Activated CD4-positive, alpha-beta T cell treated with anti-CD3 and anti-CD28 coated beads, Interleukin-2, amount 50 U/mL, for 1 hour (primary cell): ENCODE results near the gene UTF1.

ENCODE experiments used
- DNase-seq: peaks from one replicate; pipeline ENCODE4 v3.0.0-alpha.2; 2020

UTF1 gene

DNA sequence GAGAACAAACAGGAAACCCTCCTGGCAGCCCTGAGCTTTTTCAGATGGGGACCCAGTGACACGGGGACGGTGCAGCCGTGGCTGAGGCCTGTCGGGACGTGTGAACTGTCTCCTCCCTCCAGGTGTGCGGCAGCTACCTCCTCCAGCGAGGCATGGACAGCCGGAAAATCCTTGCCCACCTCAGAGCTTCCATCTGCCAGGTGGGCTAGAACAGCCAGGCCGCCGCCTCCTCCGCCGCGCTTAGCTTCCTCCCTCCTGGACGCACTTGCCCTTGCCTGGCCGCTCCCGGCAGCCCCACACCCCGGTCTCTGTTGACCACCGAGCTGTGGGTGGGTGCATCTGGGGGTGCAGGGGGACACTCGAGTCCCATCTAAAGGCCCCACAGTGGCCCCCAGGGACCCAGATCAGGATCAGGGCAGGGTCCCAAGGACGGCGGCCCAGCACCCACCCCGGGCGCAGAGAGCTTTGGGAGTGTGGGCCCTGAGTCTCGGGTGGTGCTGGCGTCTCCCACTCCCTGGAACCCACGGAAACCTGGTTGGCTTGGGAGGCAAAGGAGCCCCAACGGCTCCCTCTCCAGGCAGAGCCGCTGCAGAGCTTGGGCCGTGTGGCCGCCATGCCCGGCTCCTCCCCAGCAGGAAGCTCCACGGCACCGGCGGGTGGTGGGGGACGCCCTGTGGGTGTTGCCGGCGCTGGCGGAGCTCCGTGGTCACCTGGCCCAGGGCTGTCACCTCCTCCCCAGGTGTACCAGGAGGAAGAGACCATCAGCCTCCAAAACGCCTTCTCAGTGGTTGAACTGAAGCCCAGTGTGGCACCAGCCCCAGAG, 32.9 kb upstream of the UTF1 start:
- DNase-seq: no peak

- DNase-seq: no peak
Measured at GRCh38 chr10:133197786-133198185, 32.2 kb upstream of the UTF1 start.

DNA sequence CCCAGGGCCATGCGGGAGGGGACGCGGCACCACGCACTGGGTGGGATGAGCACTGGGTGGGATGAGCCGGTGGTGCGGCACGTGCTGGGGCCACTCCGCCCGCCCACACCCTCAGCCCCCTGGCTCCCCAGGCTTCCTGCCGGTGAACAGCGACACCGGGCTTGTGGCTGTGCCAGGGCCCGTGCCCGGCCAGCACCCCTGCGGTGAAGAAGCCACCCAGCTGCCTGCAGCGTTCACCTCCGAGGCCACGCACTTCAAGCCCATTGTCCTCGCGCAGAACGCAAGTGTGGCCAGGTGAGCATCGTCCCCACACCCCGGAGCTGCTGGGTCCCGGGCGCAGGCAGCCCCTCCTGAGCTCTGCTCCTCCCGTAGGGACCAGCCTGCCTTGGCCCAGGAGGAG, 31.8 kb upstream of the UTF1 start:
- DNase-seq: no peak

GRCh38 chr10:133198621-133199487, 31.2 kb upstream of the UTF1 start:
- DNase-seq: no peak

DNA sequence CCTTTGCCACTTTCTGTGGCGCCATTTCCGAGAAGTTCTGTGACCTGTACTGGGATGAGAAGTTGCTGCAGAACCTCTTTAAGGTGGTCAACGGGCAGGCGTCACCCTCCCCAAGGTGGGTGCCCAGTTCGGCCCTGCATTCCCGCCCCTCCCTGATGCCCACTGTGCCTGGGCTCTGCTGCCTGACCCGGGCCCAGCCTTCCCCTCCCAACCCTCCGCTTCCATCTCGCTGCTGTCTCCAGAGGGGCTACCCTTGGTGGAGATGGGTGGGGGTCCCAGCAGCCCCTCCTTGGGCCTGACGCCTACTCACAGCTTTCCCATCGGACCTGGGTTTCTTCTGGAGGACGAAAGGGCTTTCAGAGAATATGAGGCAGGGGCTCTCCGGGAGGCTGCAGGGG, 30.5 kb upstream of the UTF1 start:
- no peak for DNase-seq

DNA sequence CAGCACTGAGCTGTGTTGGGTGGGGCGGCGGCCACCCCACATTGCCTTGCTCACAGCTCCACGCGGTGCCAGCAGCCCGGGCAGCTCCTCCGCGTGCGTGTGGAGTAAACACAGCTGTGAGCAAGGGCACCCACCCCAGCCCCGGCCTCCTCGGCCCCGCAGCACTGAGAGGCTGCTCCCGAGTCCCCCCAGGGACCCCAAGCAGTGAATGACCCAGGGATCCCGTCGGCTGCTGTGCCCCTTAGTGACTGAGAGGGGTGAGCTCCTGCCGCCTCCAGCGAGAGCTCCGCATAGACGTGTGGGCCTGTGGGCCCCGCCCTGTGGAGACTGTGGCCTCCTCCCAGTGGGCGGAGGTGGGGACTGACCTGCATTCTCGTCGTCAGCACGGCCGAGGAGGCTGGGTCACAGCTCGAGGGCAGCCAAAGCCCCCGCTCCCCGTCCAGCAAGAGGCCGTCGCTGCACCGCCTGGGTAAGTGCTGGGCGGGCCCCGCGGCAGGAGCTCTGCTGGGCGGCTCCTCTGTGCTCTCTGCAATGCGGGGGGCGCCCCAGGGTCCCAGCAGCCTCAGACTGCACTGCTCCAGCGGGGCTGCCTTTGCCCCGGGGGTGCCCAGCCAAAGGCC, 29.9 kb upstream of the UTF1 start:
- DNase-seq: no peak

- DNase-seq: no peak
Measured at GRCh38 chr10:133200621-133201031, 29.4 kb upstream of the UTF1 start.

DNA sequence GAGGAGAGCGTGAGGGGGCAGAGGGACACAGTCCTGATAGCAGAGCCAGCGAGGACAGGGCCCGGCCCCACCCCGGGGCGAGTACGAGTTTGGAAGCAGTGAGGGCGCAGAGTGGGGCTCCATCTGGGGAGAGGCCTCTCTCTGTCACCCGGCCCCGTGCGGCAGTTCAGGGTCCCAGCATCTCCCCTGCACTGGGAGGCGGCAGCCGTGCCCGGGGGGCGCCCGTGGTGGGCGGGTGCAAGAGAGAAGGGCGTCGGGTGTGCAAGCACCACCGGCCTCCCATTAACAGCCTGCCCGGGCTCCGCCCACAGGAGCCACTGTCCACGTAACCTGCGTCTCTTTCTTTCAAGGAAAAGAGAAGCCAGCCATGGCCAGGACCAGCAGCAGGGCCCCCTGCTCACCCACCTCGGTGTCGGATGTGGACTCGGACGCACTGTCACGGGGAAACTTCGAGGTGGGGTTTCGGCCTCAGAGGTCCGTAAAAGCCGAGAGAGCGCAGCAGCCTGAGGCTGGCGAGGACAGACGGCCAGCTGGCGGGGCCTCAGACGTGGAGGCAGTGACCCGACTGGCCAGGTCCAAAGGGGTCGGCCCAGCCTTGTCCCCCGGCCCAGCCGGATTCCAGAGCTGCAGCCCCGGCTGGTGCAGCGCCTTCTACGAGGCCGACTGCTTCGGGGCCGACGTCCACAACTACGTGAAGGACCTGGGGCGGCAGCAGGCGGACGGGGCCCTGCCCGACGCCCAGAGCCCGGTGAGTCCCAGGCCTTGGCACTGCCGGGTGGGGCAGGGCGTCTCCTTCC, 28.7 kb upstream of the UTF1 start:
- DNase-seq: no peak

GRCh38 chr10:133201948-133202725, 27.9 kb upstream of the UTF1 start:
- no peak for DNase-seq

- no peak for DNase-seq
Measured at GRCh38 chr10:133202778-133203651, 27.0 kb upstream of the UTF1 start.

- DNase-seq: no peak
Measured at GRCh38 chr10:133203652-133204195, 26.3 kb upstream of the UTF1 start.

GRCh38 chr10:133204226-133205015, 25.6 kb upstream of the UTF1 start:
- DNase-seq: no peak

DNA sequence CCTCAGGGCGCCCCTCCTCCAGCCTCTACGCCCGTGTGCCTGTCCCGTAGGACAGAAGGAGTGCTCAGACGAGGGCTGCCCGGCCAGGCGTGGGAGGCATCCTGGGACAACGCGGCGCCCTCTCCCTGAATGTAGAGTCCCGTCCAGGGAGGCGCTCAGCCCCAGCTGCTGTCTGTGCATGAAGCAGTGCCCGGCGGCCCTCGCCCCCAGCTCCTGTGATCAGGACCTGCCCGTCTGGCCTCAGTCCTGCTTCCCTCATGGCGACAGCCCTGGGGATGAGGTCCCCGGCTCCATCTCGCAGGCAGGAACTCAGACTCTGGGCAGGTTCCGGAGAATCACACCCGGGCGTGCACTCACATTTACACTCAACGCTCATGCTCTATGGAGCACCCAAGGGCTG, 24.9 kb upstream of the UTF1 start:
- DNase-seq: no peak

- DNase-seq: no peak
Measured at GRCh38 chr10:133206356-133207040, 23.5 kb upstream of the UTF1 start.

- no peak for DNase-seq
Measured at GRCh38 chr10:133207041-133207600, 22.9 kb upstream of the UTF1 start.

DNA sequence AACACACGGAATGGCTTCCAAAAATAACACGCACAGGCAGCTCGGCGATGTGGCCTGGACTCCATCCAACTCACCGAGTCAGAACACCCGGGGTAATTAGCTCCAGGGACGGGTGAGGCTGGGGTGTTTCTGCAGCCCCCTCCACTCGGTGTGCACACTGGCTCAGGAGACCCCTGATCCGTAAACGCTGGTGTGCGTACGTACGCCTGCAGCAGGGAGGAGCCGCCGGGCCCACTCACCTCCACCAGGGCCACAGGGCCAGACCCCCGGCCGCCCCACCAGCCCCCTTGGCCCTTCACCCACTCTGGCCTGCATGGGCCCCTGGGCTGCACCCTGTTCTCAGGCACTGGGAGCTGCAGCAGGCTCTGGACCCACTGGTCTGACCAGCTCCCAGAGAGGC, 22.4 kb upstream of the UTF1 start:
- no peak for DNase-seq

DNA sequence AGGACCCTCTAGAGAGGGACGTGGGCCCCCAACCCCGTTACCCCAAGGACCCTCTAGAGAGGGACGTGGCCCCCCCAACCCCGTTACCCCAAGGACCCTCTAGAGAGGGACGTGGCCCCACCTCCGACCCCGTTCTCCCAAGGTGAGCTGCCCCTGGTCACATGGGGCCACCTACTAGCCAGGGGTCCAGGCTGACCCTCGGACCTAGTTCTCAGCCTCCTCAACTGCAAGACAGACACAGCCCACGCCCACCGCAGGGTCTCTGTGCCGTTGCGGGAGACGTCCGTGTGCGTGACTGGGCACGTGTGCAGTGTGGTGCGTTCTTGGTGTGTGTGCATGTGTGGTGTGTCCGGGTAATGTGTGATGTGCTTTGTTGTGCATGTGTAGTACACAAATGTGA, 21.6 kb upstream of the UTF1 start:
- DNase-seq: no peak

- DNase-seq: no peak
Measured at GRCh38 chr10:133209117-133209516, 20.9 kb upstream of the UTF1 start.

DNA sequence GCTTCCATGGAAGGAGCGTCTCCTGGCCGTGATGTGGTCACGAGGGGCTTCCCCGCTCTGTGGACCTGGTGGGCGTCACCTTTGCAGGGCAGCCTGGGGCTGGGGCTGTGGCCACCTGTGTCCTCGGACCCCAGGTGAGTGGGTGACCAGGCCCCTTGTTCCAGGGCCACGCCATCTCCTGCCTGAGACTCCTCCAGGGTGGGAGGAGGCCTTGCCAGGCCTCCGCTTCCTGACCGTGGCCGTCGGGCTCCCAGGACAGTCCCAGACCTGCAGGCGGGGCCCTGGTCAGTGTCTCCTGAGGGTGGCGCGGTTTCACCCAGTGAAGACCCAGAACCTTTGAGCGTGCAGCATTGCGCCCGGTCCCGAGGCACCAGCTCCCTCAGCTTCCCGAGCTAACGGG, 20.4 kb upstream of the UTF1 start:
- DNase-seq: no peak
